Breast epithelium (tissue), 4 donors: ENCODE measurements around the gene OGDHL. TPM values are rescaled to one million over a fixed set of nuclear protein-coding genes. Genes with fewer than 3 reads are reported as not detected.

ENCODE experiments used
- DNase-seq, 2 donors: peaks; one replicate each; pipeline ENCODE4 v3.0.0-alpha.2; 2019; ENCODE audit warnings: low spot score in 2 of 2
- H3K27ac ChIP-seq, 2 donors: fragments of 200-600 bp; sonication (generic) in 1 of 2; one replicate each; pipeline ENCODE4 v1.5.1; 2016 to 2019; ENCODE audit warnings: mild to moderate bottlenecking in 1 of 2
- H3K27me3 ChIP-seq, 2 donors: fragments of 200-600 bp; sonication (generic) in 1 of 2; one replicate each; pipeline versions ENCODE4 v1.5.1 to v1.6.0; 2017 to 2019; ENCODE audit warnings: control low read depth in 1 of 2, mild to moderate bottlenecking in 1 of 2
- H3K36me3 ChIP-seq: fragments of 200-600 bp; one replicate; pipeline ENCODE4 v1.5.1; 2019
- H3K4me1 ChIP-seq, 2 donors: fragments of 200-600 bp; sonication (generic); one replicate each; pipeline ENCODE4 v1.5.1; 2016 to 2019; ENCODE audit warnings: control low read depth in 1 of 2
- H3K4me3 ChIP-seq, 3 donors: fragments of 200-600 bp; sonication (generic); 1 replicate in 2 of 3; 2 replicates in 1 of 3; pipeline ENCODE4 v1.5.1; 2016 to 2019; ENCODE audit warnings: mild to moderate bottlenecking in 3 of 3, moderate library complexity in 2 of 3
- H3K9me3 ChIP-seq, 2 donors: fragments of 200-600 bp; sonication (generic) in 1 of 2; one replicate each; pipeline ENCODE4 v1.5.1; 2016 to 2019; ENCODE audit warnings: control low read depth in 1 of 2
- CTCF ChIP-seq, 3 donors: fragments of 450-650 bp; IDR thresholded peaks; one replicate each; pipeline ENCODE4 v1.5.1; 2016 to 2017; ENCODE audit warnings: antibody characterized with exemption in 3 of 3, mild to moderate bottlenecking in 3 of 3, moderate library complexity in 3 of 3
- POLR2A ChIP-seq: fragments of 450-650 bp; IDR thresholded peaks from one replicate; pipeline ENCODE4 v1.6.1; 2016; ENCODE audit warnings: antibody characterized with exemption, mild to moderate bottlenecking, moderate library complexity
- POLR2AphosphoS5 ChIP-seq, 3 donors: sonication (generic); formaldehyde crosslinking; IDR thresholded peaks; one replicate each; pipeline ENCODE4 v1.6.1; 2017; ENCODE audit warnings: antibody characterized with exemption in 3 of 3
- intact Hi-C: fragments of 100-400 bp; cut with DNase I; formaldehyde crosslinking; loops from one replicate; pipeline ENCODE4 v1.15.1; 2023; ENCODE audit warnings: low total_unique reads
- total RNA-seq, 3 donors: library from RNA; depleted of rRNA; stranded (reverse); fragments of >200 nt; gene quantifications; one replicate each; pipeline ENCODE4 v1.1.0, GENCODE V29; 2016

OGDHL gene
- total RNA-seq, 3 donors from 2014 or later = not detected

GRCh38 chr10:49690698-49691356, 71.3 kb downstream of the OGDHL start:
- intact Hi-C loops = no loop called here

GRCh38 chr10:49689882-49690510, 72.1 kb downstream of the OGDHL start:
- intact Hi-C loops = no loop called here
- Histone ChIP-seq H3K27ac (no peak overlapping the region), H3K36me3 (no peaks in the 10 kb centered on the region), H3K27me3 (peaks cover 0 to 42% of the 10 kb centered on the region in 2 donors), H3K4me1 (no peaks in the 10 kb centered on the region), H3K4me3 (no peak overlapping the region), H3K9me3 (peaks cover 0 to 10% of the 10 kb centered on the region in 2 donors)
- TF ChIP-seq POLR2A = no peak
- no peak for TF ChIP-seq CTCF (IDR thresholded peaks at IDR 0.05)
- no peak for TF ChIP-seq POLR2AphosphoS5 (IDR thresholded peaks at IDR 0.05)
- DNase-seq = no peak

More at GRCh38 chr10:49690698-49691356, 71.3 kb downstream of the OGDHL start:
- no peak overlapping the region for H3K27ac ChIP-seq
- no peaks in the 10 kb centered on the region for H3K4me1 ChIP-seq
- H3K36me3 ChIP-seq = no peaks in the 10 kb centered on the region
- DNase-seq = no peak
- peaks cover 0 to 46% of the 10 kb centered on the region in 2 donors for H3K27me3 ChIP-seq
- TF ChIP-seq POLR2AphosphoS5 (IDR thresholded peaks at IDR 0.05) (no peak), CTCF (IDR thresholded peaks at IDR 0.05) (no peak), POLR2A (no peak)
- peaks cover 0 to 10% of the 10 kb centered on the region in 2 donors for H3K9me3 ChIP-seq
- no peak overlapping the region for H3K4me3 ChIP-seq

- Histone ChIP-seq H3K27me3 (peaks cover 0 to 37% of the 10 kb centered on the region in 2 donors), H3K9me3 (peaks cover 0 to 10% of the 10 kb centered on the region in 2 donors), H3K27ac (no peak overlapping the region), H3K4me3 (no peak overlapping the region), H3K4me1 (no peaks in the 10 kb centered on the region), H3K36me3 (no peaks in the 10 kb centered on the region)
- no peak for TF ChIP-seq CTCF (IDR thresholded peaks at IDR 0.05)
- no peak for TF ChIP-seq POLR2AphosphoS5 (IDR thresholded peaks at IDR 0.05)
- TF ChIP-seq POLR2A = no peak
- no peak for DNase-seq
- intact Hi-C loops = no loop called here
Observed at GRCh38 chr10:49688920-49689319, 73.2 kb downstream of the OGDHL start.

DNA sequence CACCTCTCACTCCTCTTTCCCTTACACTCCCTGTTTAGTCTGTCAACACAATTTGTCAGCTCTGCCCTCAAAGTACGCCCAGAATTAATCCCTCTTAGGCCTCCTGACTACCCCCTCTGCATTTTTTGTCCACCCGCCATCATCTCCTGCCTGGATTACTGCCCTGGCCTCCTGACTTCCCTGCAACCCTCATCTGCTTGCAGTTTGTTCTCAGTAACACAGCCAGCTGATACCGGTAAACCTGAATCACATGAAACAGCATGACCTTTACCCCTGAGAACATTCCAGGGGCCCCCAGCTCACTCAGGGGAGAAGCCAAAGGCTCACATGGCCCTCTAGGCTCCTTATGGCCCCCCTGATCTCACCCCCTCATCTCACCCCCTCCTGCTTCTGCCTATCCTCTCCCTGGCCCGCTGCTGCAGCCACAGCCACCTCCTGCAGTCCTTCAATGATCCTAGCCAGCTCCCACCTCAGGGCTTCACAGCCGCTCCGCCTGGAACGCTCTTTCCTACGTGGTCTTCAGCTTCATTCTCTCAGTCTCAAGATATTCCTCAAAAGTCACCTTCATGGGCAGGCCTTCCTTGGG, 73.8 kb downstream of the OGDHL start:
- TF ChIP-seq CTCF (IDR thresholded peaks at IDR 0.05) (no peak), POLR2A (no peak), POLR2AphosphoS5 (IDR thresholded peaks at IDR 0.05) (no peak)
- peaks cover 0 to 10% of the 10 kb centered on the region in 2 donors for H3K9me3 ChIP-seq
- no peaks in the 10 kb centered on the region for H3K4me1 ChIP-seq
- intact Hi-C loops = no loop called here
- H3K27ac ChIP-seq = no peak overlapping the region
- H3K27me3 ChIP-seq = peaks cover 0 to 37% of the 10 kb centered on the region in 2 donors
- H3K36me3 ChIP-seq = no peaks in the 10 kb centered on the region
- no peak overlapping the region for H3K4me3 ChIP-seq
- DNase-seq = no peak

DNA sequence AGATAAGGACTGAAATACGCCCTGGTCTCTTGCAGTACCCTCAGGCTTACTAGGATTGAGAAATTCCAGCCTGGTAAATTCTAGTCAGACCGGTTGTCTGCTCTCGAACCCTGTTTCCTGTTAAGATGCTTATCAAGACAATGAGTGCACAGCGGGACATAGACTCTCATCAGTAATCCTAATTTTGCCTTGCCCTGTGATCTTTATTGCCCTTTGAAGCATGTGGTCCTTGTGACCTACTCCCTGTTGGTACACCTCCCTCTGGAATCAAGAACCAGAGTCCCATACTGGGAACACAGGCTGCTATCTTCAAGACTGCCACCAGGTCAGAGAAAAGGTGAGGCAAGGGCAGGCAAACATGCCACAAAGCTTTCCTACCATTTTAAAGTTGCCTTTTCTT, 75.5 kb downstream of the OGDHL start:
- intact Hi-C loops = no loop called here

More for the DNA sequence above, 75.5 kb downstream of the OGDHL start:
- Histone ChIP-seq H3K4me1 (no peaks in the 10 kb centered on the region), H3K27ac (no peak overlapping the region), H3K36me3 (no peaks in the 10 kb centered on the region), H3K27me3 (peaks cover 0 to 28% of the 10 kb centered on the region in 2 donors), H3K4me3 (no peak overlapping the region), H3K9me3 (peaks cover 0 to 25% of the 10 kb centered on the region in 2 donors)
- TF ChIP-seq POLR2A = no peak
- no peak for TF ChIP-seq CTCF (IDR thresholded peaks at IDR 0.05)
- no peak for TF ChIP-seq POLR2AphosphoS5 (IDR thresholded peaks at IDR 0.05)
- DNase-seq = no peak
